Measurements from ENCODE around the gene ICAM2.

DNA sequence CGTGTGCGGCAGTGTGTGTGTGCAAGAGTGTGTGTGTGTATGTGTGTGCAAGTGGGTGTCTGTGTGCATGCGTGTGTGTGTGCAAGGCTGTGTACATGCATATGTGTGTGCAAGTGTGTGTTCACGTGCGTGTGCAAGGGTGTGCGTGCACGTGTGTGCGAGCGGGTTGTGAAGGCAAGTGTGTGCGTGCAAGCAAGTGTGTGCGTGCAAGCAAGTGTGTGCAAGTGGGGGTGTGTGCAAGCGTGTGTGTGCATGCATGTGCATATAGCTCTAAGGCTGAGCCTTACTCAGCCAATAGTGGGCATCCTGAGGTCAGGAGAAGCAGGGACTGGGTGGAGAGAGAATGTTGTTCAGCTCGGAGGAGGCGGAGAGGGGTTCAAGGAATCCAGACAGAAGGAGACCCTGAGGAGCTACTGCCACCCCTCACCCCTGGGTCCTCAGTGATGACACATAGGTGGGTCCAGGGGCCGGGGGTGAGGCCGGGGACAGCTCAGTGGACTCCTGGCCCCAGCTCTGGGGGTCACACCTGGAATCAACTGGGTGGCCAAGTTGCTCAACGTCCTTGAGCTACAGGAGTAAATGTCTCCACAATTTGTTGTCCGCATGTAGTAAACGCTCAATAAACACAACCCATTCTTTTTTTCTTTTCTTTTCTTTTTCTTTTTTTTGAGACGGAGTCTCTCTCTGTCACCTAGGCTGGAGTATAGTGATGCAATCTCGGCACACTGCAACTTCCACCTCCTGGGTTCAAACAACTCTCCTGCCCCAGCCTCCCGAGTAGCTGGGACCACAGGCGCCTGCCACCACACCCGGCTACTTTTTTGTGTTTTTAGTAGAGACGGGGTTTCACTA lies 20.5 kb downstream of the ICAM2 start:
- no peak for TF ChIP-seq POLR2A (IDR thresholded peaks at IDR 0.05)
- TF ChIP-seq, protein P1, sequence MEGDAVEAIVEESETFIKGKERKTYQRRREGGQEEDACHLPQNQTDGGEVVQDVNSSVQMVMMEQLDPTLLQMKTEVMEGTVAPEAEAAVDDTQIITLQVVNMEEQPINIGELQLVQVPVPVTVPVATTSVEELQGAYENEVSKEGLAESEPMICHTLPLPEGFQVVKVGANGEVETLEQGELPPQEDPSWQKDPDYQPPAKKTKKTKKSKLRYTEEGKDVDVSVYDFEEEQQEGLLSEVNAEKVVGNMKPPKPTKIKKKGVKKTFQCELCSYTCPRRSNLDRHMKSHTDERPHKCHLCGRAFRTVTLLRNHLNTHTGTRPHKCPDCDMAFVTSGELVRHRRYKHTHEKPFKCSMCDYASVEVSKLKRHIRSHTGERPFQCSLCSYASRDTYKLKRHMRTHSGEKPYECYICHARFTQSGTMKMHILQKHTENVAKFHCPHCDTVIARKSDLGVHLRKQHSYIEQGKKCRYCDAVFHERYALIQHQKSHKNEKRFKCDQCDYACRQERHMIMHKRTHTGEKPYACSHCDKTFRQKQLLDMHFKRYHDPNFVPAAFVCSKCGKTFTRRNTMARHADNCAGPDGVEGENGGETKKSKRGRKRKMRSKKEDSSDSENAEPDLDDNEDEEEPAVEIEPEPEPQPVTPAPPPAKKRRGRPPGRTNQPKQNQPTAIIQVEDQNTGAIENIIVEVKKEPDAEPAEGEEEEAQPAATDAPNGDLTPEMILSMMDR (IDR thresholded peaks at IDR 0.05) = no peak

Measured in ovary (tissue), 3 donors.